ENCODE data around the gene PIP4K2C. TPM values are rescaled to one million over a fixed set of nuclear protein-coding genes. Genes with fewer than 3 reads are reported as not detected.

The PIP4K2C gene
- total RNA-seq, 4 donors from 2014 or later: 22.7 to 30.7 (median 29.0) TPM

Other genes starting within 250 kb of the PIP4K2C start
- 10 to 100 TPM; 30.3 to 41.5 (median 35.1) TPM for gene R3HDM2, start 160.1 kb upstream of the PIP4K2C start, total RNA-seq
- not detected for gene INHBC, start 156.4 kb upstream of the PIP4K2C start, total RNA-seq
- gene INHBE, start 135.9 kb upstream of the PIP4K2C start, total RNA-seq: not detected
- gene GLI1, start 131.4 kb upstream of the PIP4K2C start, total RNA-seq: under 1 TPM in 3 of 4 donors, not detected in 1; 0.17 to 0.98 (median 0.84) TPM
- 10 to 100 TPM in 2 of 4 donors, 1 to 10 TPM in 2; 6.0 to 12.9 (median 8.8) TPM for gene ARHGAP9, start 111.3 kb upstream of the PIP4K2C start, total RNA-seq
- 10 to 100 TPM; 53.2 to 81.0 (median 62.7) TPM for gene MARS1, start 103.1 kb upstream of the PIP4K2C start, total RNA-seq
- gene DDIT3, start 70.7 kb upstream of the PIP4K2C start, total RNA-seq: 10 to 100 TPM; 14.4 to 43.9 (median 24.4) TPM
- gene MBD6, start 68.4 kb upstream of the PIP4K2C start, total RNA-seq: 10 to 100 TPM; 13.8 to 19.9 (median 16.9) TPM
- gene DCTN2, start 44.0 kb upstream of the PIP4K2C start, total RNA-seq: 100 to 1,000 TPM; 161 to 243 (median 202) TPM
- 1 to 10 TPM; 2.1 to 3.2 (median 2.4) TPM for gene KIF5A, start 41.1 kb upstream of the PIP4K2C start, total RNA-seq
- gene DTX3, start 13.6 kb downstream of the PIP4K2C start, total RNA-seq: 10 to 100 TPM; 39.0 to 68.6 (median 46.8) TPM
- gene ARHGEF25, start 20.2 kb downstream of the PIP4K2C start, total RNA-seq: 100 to 1,000 TPM in 3 of 4 donors, 10 to 100 TPM in 1; 77.7 to 133 (median 111) TPM
- 10 to 100 TPM in 2 of 4 donors, 1 to 10 TPM in 2; 2.8 to 10.9 (median 7.3) TPM for gene B4GALNT1, start 42.0 kb downstream of the PIP4K2C start, total RNA-seq
- gene OS9, start 102.9 kb downstream of the PIP4K2C start, total RNA-seq: 100 to 1,000 TPM; 139 to 223 (median 148) TPM
- gene AGAP2, start 147.6 kb downstream of the PIP4K2C start, total RNA-seq: 10 to 100 TPM in 1 of 4 donors, 1 to 10 TPM in 3; 2.5 to 11.2 (median 3.6) TPM
- 10 to 100 TPM; 34.3 to 45.1 (median 42.1) TPM for gene TSPAN31, start 153.8 kb downstream of the PIP4K2C start, total RNA-seq
- gene CDK4, start 161.1 kb downstream of the PIP4K2C start, total RNA-seq: 10 to 100 TPM; 43.6 to 85.7 (median 71.3) TPM
- gene MARCHF9, start 163.9 kb downstream of the PIP4K2C start, total RNA-seq: 10 to 100 TPM in 2 of 4 donors, 1 to 10 TPM in 2; 5.6 to 16.9 (median 10.7) TPM
- gene CYP27B1, start 175.9 kb downstream of the PIP4K2C start, total RNA-seq: under 1 TPM in 2 of 4 donors, not detected in 2; 0.32 to 0.66 TPM
- gene METTL1, start 180.9 kb downstream of the PIP4K2C start, total RNA-seq: 1 to 10 TPM; 4.2 to 9.8 (median 5.7) TPM
- 10 to 100 TPM in 2 of 4 donors, 1 to 10 TPM in 2; 6.6 to 13.2 (median 10.0) TPM for gene EEF1AKMT3, start 181.4 kb downstream of the PIP4K2C start, total RNA-seq
- 10 to 100 TPM; 17.6 to 38.4 (median 29.2) TPM for gene TSFM, start 191.6 kb downstream of the PIP4K2C start, total RNA-seq
- 1 to 10 TPM; 2.2 to 5.8 (median 2.8) TPM for gene AVIL, start 227.5 kb downstream of the PIP4K2C start, total RNA-seq

Data from esophagus muscularis mucosa (tissue), 4 donors.